K562 (cell line): ENCODE results near the gene IL27RA.

Source experiments
- TF ChIP-seq, protein P1 (sequence below), 2 experiments: fragments of 450-650 bp in 1 of 2; sonication (generic) in 1 of 2; formaldehyde crosslinking in 1 of 2; IDR thresholded peaks in 1 of 2; conservative IDR thresholded peaks in 1 of 2; 2 replicates each; pipeline versions ENCODE4 v1.6.1 to v1.8.1; 2016 to 2023; ENCODE audit warnings: mild to moderate bottlenecking in 2 of 2, moderate library complexity in 2 of 2, inconsistent platforms in 1 of 2, missing genetic modification reagents in 1 of 2
- TF ChIP-seq, protein P2 (sequence below): sonication (generic); formaldehyde crosslinking; IDR thresholded peaks from 2 replicates; pipeline ENCODE4 v1.8.0; 2023; ENCODE audit warnings: missing genetic modification reagents, mild to moderate bottlenecking, borderline replicate concordance
- TF ChIP-seq, protein P3 (sequence below): fragments of 450-650 bp; formaldehyde crosslinking; IDR thresholded peaks from 2 replicates; pipeline ENCODE4 v1.4.0; 2022; ENCODE audit warnings: missing genetic modification characterization

DNA sequence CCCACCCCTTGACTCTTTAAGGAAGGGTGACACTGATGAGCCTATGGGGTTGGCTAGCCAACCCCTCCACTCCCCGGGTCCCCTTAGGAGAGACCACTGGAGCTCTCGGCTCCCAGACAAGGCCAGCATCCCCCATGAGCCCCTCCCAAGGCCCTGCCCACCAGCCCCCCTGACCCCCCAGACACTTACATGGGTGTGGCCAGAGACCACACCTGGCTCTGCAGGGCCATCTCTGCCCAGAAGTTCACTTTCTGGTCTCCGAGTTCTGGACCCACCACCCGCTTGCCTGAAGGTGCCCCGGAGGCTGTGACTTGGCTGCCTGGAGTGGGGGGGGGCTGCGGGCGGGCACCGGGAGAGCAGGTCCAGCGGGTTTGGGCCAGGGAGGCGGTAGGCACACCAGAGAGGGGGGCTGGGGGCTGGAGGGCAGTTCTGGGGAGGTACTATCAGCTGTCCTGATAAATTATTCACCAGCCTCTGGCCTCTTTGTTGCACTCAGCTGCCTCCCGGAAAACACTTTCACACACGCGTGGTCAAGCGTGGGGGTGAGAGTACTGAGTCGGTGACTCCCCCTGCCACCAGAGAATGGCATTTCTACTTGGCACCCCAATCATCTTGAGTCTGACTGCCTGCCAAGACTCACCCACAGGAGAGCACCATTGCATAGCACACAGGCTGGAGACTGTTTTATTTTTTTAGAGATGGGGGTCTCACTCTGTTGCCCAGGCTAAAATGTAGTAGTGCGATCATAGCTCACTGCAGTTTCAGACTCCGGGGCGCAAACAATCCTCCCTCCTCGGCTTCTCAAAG lies 30.4 kb downstream of the IL27RA start, which contains the start of gene PALM3:
- TF ChIP-seq, protein P1, sequence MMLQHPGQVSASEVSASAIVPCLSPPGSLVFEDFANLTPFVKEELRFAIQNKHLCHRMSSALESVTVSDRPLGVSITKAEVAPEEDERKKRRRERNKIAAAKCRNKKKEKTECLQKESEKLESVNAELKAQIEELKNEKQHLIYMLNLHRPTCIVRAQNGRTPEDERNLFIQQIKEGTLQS (IDR thresholded peaks at IDR 0.05), result no peak
- TF ChIP-seq, protein P1 (CRISPR knock-in tag; conservative IDR thresholded peaks at IDR 0.05), result no peak
- TF ChIP-seq, protein P2, sequence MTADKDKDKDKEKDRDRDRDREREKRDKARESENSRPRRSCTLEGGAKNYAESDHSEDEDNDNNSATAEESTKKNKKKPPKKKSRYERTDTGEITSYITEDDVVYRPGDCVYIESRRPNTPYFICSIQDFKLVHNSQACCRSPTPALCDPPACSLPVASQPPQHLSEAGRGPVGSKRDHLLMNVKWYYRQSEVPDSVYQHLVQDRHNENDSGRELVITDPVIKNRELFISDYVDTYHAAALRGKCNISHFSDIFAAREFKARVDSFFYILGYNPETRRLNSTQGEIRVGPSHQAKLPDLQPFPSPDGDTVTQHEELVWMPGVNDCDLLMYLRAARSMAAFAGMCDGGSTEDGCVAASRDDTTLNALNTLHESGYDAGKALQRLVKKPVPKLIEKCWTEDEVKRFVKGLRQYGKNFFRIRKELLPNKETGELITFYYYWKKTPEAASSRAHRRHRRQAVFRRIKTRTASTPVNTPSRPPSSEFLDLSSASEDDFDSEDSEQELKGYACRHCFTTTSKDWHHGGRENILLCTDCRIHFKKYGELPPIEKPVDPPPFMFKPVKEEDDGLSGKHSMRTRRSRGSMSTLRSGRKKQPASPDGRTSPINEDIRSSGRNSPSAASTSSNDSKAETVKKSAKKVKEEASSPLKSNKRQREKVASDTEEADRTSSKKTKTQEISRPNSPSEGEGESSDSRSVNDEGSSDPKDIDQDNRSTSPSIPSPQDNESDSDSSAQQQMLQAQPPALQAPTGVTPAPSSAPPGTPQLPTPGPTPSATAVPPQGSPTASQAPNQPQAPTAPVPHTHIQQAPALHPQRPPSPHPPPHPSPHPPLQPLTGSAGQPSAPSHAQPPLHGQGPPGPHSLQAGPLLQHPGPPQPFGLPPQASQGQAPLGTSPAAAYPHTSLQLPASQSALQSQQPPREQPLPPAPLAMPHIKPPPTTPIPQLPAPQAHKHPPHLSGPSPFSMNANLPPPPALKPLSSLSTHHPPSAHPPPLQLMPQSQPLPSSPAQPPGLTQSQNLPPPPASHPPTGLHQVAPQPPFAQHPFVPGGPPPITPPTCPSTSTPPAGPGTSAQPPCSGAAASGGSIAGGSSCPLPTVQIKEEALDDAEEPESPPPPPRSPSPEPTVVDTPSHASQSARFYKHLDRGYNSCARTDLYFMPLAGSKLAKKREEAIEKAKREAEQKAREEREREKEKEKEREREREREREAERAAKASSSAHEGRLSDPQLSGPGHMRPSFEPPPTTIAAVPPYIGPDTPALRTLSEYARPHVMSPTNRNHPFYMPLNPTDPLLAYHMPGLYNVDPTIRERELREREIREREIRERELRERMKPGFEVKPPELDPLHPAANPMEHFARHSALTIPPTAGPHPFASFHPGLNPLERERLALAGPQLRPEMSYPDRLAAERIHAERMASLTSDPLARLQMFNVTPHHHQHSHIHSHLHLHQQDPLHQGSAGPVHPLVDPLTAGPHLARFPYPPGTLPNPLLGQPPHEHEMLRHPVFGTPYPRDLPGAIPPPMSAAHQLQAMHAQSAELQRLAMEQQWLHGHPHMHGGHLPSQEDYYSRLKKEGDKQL (CRISPR knock-in tag), result no peak
- TF ChIP-seq, protein P3, sequence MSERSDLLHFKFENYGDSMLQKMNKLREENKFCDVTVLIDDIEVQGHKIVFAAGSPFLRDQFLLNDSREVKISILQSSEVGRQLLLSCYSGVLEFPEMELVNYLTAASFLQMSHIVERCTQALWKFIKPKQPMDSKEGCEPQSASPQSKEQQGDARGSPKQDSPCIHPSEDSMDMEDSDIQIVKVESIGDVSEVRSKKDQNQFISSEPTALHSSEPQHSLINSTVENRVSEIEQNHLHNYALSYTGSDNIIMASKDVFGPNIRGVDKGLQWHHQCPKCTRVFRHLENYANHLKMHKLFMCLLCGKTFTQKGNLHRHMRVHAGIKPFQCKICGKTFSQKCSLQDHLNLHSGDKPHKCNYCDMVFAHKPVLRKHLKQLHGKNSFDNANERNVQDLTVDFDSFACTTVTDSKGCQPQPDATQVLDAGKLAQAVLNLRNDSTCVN, result no peak
